ENCODE measurements around the gene GM2A.

Gene GM2A

GRCh38 chr5:151312756-151313324, 59.9 kb downstream of the GM2A start:
- Histone ChIP-seq H3K27me3 (replicated peaks) (no peaks in the 10 kb centered on the region), H3K4me3 (ENCODE audit: low read depth, low read length) (no peak overlapping the region), H3K36me3 (replicated peaks) (no peaks in the 10 kb centered on the region), H3K27ac (no peak overlapping the region)
- DNase-seq, result no peak
- in situ Hi-C loops (cut with HindIII; ENCODE audit: low pct_ligation_motif_present, low sequenced_read_pairs), result no loop called here
- no peak for TF ChIP-seq CTCF (IDR thresholded peaks at IDR 0.05; ENCODE audit: low read depth, low read length, missing control alignments)

GRCh38 chr5:151313357-151313756, 60.4 kb downstream of the GM2A start:
- Histone ChIP-seq H3K36me3 (replicated peaks) (no peaks in the 10 kb centered on the region), H3K27me3 (replicated peaks) (no peaks in the 10 kb centered on the region), H3K27ac (no peak overlapping the region), H3K4me3 (ENCODE audit: low read depth, low read length) (no peak overlapping the region)
- in situ Hi-C loops (cut with HindIII; ENCODE audit: low pct_ligation_motif_present, low sequenced_read_pairs), result no loop called here
- no peak for TF ChIP-seq CTCF (IDR thresholded peaks at IDR 0.05; ENCODE audit: low read depth, low read length, missing control alignments)
- no peak for DNase-seq

- in situ Hi-C loops (cut with HindIII; ENCODE audit: low pct_ligation_motif_present, low sequenced_read_pairs), result no loop called here
Observed at GRCh38 chr5:151315998-151316597, 63.1 kb downstream of the GM2A start.

GRCh38 chr5:151317871-151318270, 64.9 kb downstream of the GM2A start:
- no peak for DNase-seq
- no peak overlapping the region for H3K27ac ChIP-seq
- no peak overlapping the region for H3K4me3 ChIP-seq (ENCODE audit: low read depth, low read length)
- TF ChIP-seq CTCF (IDR thresholded peaks at IDR 0.05; ENCODE audit: low read depth, low read length, missing control alignments), result no peak
- no peaks in the 10 kb centered on the region for H3K27me3 ChIP-seq (replicated peaks)
- no peaks in the 10 kb centered on the region for H3K36me3 ChIP-seq (replicated peaks)
- in situ Hi-C loops (cut with HindIII; ENCODE audit: low pct_ligation_motif_present, low sequenced_read_pairs), result no loop called here

More at GRCh38 chr5:151315998-151316597, 63.1 kb downstream of the GM2A start:
- H3K4me3 ChIP-seq (ENCODE audit: low read depth, low read length), result no peak overlapping the region
- H3K36me3 ChIP-seq (replicated peaks), result no peaks in the 10 kb centered on the region
- no peak overlapping the region for H3K27ac ChIP-seq
- no peaks in the 10 kb centered on the region for H3K27me3 ChIP-seq (replicated peaks)
- peak; percentile 97 for TF ChIP-seq CTCF (IDR thresholded peaks at IDR 0.05; ENCODE audit: low read depth, low read length, missing control alignments)
- peak; percentile 82 for DNase-seq

GRCh38 chr5:151318850-151319732, 66.1 kb downstream of the GM2A start:
- Histone ChIP-seq H3K27me3 (replicated peaks) (no peaks in the 10 kb centered on the region), H3K27ac (no peak overlapping the region), H3K36me3 (replicated peaks) (no peaks in the 10 kb centered on the region), H3K4me3 (ENCODE audit: low read depth, low read length) (no peak overlapping the region)
- TF ChIP-seq CTCF (IDR thresholded peaks at IDR 0.05; ENCODE audit: low read depth, low read length, missing control alignments), result peak; percentile 41
- peak; percentile 14 for DNase-seq
- in situ Hi-C loops (cut with HindIII; ENCODE audit: low pct_ligation_motif_present, low sequenced_read_pairs), result no loop called here
